K562 (cell line): ENCODE results near the gene UFC1. TPM values are rescaled to one million over a fixed set of nuclear protein-coding genes. Genes with fewer than 3 reads are reported as not detected.

Experiments used
- ARID1B ChIP-seq: fragments of 450-650 bp; IDR thresholded peaks from 2 replicates; pipeline ENCODE4 v1.6.1; 2016; ENCODE audit warnings: antibody characterized with exemption, mild to moderate bottlenecking, inconsistent platforms
- KLF6 ChIP-seq: fragments of 250-450 bp; sonication (Bioruptor Pico); IDR thresholded peaks from 2 replicates; pipeline ENCODE4 v1.4.0; 2020; ENCODE audit warnings: mild to moderate bottlenecking, moderate library complexity, borderline replicate concordance
- MECOM ChIP-seq: fragments of 250-450 bp; sonication (Bioruptor Pico); IDR thresholded peaks from 2 replicates; pipeline ENCODE4 v1.8.0; 2022; ENCODE audit warnings: inconsistent platforms
- NCOR1 ChIP-seq: fragments of 450-650 bp; IDR thresholded peaks from 2 replicates; pipeline ENCODE4 v1.6.1; 2016; ENCODE audit warnings: mild to moderate bottlenecking, moderate library complexity
- POLR2B ChIP-seq: fragments of 450-650 bp; IDR thresholded peaks from 2 replicates; pipeline ENCODE4 v1.6.1; 2018; ENCODE audit warnings: low read depth; ENCODE audit not compliant: partially characterized antibody
- RBM14 ChIP-seq: fragments of 200-400 bp; formaldehyde crosslinking; IDR thresholded peaks from 2 replicates; pipeline ENCODE4 v1.6.1; 2018; ENCODE audit warnings: low read depth, mild to moderate bottlenecking, low read length, moderate library complexity, borderline replicate concordance; ENCODE audit not compliant: insufficient read depth
- TAF15 ChIP-seq: fragments of 200-400 bp; formaldehyde crosslinking; IDR thresholded peaks from 2 replicates; pipeline ENCODE4 v1.6.1; 2017; ENCODE audit warnings: mild to moderate bottlenecking, low read depth, low read length, moderate library complexity
- XRCC5 ChIP-seq: fragments of 200-400 bp; formaldehyde crosslinking; IDR thresholded peaks from 2 replicates; pipeline ENCODE4 v1.6.1; 2017; ENCODE audit warnings: low read depth, mild to moderate bottlenecking, low read length
- ZNF696 ChIP-seq: fragments of 250-450 bp; sonication (Bioruptor Pico); conservative IDR thresholded peaks from 2 replicates; pipeline ENCODE4 v1.4.0; 2020; ENCODE audit warnings: mild to moderate bottlenecking, moderate library complexity
- polyA plus RNA-seq, 8 experiments: library from polyadenylated mRNA; depleted of rRNA in 4 of 8; stranded (reverse) in 5 of 8; unstranded in 3 of 8; fragments of >200 nt; fragmentation: Nextera tagmentation in 2 of 8; fragmentation: Illumina TruSeq in 1 of 8; extraction: Ambion mirVana in 2 of 8; extraction: Trizol in 1 of 8; gene quantifications; 2 replicates each; pipeline versions ENCODE4 v1.2.1 to v1.2.3, GENCODE V29; 2011 to 2014; ENCODE audit warnings: inconsistent platforms in 1 of 8, missing spikeins in 1 of 8
- total RNA-seq, 7 experiments: library from RNA; depleted of rRNA in 6 of 7; stranded (reverse); fragments of >200 nt in 6 of 7; fragmentation: Illumina TruSeq in 2 of 7; extraction: Trizol in 2 of 7; gene quantifications; 2 replicates each; pipeline versions ENCODE4 v1.2.1 to v1.2.3, GENCODE V29; 2011 to 2021; ENCODE audit warnings: low replicate concordance in 1 of 7
- TF ChIP-seq, protein P1 (sequence below): sonication (generic); formaldehyde crosslinking; IDR thresholded peaks from 2 replicates; pipeline ENCODE4 v1.4.0; 2020; ENCODE audit warnings: mild to moderate bottlenecking, missing genetic modification reagents
- TF ChIP-seq, protein P2 (sequence below): sonication (generic); formaldehyde crosslinking; IDR thresholded peaks from 2 replicates; pipeline ENCODE4 v1.8.0; 2022; ENCODE audit warnings: mild to moderate bottlenecking, missing genetic modification reagents, borderline replicate concordance
- TF ChIP-seq, protein P3 (sequence below): fragments of 250-450 bp; sonication (Bioruptor Pico); IDR thresholded peaks from 2 replicates; pipeline ENCODE4 v1.5.0; 2021; ENCODE audit warnings: mild to moderate bottlenecking, borderline replicate concordance

UFC1 gene
- total and polyA plus RNA-seq, 9 of the 15 experiments (the other 6 are each of a cell fraction or from before 2014, with no cell fraction given) = 92.8 to 220 (median 161) TPM

DNA sequence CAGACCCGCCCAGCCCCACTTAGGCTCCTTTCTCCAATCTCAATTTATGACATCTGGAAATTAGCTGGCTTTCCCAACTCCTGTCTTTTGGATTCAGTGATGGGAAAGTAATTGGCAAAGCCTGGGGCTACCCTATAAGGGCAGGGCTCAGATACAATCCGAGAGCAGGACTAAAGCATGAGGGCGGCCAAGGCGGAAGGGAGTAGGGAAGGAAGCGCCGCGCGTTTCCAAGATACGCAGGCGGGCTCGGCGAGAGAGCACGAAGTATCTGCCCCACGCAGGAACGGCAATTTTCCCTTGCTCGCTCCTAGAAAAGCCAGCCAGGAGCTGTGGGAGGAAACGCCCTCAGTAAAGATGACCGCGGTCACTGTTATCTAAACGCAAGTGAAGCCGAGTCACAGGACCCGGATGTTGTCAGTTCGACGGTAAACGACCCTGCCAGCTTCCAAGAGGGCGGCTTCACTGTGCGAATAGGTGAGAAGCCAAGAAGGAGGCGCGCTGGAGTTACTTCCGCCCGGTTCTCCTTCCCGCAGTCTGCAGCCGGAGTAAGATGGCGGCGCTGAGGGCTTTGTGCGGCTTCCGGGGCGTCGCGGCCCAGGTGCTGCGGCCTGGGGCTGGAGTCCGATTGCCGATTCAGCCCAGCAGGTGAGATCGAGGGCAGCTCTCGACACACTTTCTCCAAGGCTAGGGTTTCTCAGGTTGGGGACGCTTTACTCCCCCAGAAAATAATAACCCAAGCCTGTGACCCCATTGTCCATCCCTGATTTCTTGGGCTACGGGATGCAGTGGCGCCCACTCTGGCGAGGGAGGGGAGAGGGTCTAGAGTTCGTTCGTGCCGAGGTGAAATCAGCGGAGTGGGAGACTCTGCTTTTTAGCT, 48.3 kb downstream of the UFC1 start, which contains the start of gene NDUFS2 (continued):
- TF ChIP-seq, protein P1, sequence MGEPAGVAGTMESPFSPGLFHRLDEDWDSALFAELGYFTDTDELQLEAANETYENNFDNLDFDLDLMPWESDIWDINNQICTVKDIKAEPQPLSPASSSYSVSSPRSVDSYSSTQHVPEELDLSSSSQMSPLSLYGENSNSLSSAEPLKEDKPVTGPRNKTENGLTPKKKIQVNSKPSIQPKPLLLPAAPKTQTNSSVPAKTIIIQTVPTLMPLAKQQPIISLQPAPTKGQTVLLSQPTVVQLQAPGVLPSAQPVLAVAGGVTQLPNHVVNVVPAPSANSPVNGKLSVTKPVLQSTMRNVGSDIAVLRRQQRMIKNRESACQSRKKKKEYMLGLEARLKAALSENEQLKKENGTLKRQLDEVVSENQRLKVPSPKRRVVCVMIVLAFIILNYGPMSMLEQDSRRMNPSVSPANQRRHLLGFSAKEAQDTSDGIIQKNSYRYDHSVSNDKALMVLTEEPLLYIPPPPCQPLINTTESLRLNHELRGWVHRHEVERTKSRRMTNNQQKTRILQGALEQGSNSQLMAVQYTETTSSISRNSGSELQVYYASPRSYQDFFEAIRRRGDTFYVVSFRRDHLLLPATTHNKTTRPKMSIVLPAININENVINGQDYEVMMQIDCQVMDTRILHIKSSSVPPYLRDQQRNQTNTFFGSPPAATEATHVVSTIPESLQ = no peak
- TF ChIP-seq MECOM (CRISPR knock-in tag) (no peak), XRCC5 (0 out of 2 replicates have a peak, but pooled peaks have one; percentile 22), NCOR1 (no peak), POLR2B (peak; percentile 62), ZNF696 (CRISPR knock-in tag) (no peak), ARID1B (no peak), RBM14 (no peak), TAF15 (no peak), KLF6 (CRISPR knock-in tag) (peak; percentile 50; the same call in 1 of the 2 replicates)
- TF ChIP-seq, protein P2, sequence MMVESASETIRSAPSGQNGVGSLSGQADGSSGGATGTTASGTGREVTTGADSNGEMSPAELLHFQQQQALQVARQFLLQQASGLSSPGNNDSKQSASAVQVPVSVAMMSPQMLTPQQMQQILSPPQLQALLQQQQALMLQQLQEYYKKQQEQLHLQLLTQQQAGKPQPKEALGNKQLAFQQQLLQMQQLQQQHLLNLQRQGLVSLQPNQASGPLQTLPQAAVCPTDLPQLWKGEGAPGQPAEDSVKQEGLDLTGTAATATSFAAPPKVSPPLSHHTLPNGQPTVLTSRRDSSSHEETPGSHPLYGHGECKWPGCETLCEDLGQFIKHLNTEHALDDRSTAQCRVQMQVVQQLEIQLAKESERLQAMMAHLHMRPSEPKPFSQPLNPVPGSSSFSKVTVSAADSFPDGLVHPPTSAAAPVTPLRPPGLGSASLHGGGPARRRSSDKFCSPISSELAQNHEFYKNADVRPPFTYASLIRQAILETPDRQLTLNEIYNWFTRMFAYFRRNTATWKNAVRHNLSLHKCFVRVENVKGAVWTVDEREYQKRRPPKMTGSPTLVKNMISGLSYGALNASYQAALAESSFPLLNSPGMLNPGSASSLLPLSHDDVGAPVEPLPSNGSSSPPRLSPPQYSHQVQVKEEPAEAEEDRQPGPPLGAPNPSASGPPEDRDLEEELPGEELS (CRISPR knock-in tag) = peak; percentile 45; the same call in 1 of the 2 replicates
- TF ChIP-seq, protein P3, sequence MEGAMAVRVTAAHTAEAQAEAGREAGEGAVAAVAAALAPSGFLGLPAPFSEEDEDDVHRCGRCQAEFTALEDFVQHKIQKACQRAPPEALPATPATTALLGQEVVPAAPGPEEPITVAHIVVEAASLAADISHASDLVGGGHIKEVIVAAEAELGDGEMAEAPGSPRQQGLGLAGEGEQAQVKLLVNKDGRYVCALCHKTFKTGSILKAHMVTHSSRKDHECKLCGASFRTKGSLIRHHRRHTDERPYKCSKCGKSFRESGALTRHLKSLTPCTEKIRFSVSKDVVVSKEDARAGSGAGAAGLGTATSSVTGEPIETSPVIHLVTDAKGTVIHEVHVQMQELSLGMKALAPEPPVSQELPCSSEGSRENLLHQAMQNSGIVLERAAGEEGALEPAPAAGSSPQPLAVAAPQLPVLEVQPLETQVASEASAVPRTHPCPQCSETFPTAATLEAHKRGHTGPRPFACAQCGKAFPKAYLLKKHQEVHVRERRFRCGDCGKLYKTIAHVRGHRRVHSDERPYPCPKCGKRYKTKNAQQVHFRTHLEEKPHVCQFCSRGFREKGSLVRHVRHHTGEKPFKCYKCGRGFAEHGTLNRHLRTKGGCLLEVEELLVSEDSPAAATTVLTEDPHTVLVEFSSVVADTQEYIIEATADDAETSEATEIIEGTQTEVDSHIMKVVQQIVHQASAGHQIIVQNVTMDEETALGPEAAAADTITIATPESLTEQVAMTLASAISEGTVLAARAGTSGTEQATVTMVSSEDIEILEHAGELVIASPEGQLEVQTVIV = no peak
